ENCODE data around the gene PRRT3. TPM values are rescaled to one million over a fixed set of nuclear protein-coding genes. Genes with fewer than 3 reads are reported as not detected.

Gene PRRT3
- total and polyA plus RNA-seq, 2 of the 13 experiments (the other 11 are each of a cell fraction or from before 2014, with no cell fraction given) = 0.22 to 0.44 TPM

- TF ChIP-seq LRRFIP1 (CRISPR knock-in tag; conservative IDR thresholded peaks at IDR 0.05) = no peak
- TF ChIP-seq EEA1 (CRISPR knock-in tag; IDR thresholded peaks at IDR 0.05; ENCODE audit: borderline replicate concordance) = peak; percentile 59; the same call in 1 of the 2 replicates
- no peak for TF ChIP-seq RAD51 (IDR thresholded peaks at IDR 0.05; ENCODE audit: borderline replicate concordance)
- TF ChIP-seq ZNF205 (CRISPR knock-in tag; IDR thresholded peaks at IDR 0.05) = peak; percentile 59; the same call in 1 of the 2 replicates
- TF ChIP-seq SIX1 (CRISPR knock-in tag; IDR thresholded peaks at IDR 0.05; ENCODE audit: borderline replicate concordance) = no peak
- no peak for TF ChIP-seq ZNF326 (CRISPR knock-in tag; IDR thresholded peaks at IDR 0.05; ENCODE audit: borderline replicate concordance)
- peak; percentile 64 for TF ChIP-seq ZNF768 (CRISPR knock-in tag; IDR thresholded peaks at IDR 0.05)
- no peak for TF ChIP-seq FOXA1 (IDR thresholded peaks at IDR 0.05)
- peak; percentile 20; the same call in 1 of the 2 replicates for TF ChIP-seq FOXA1 (CRISPR knock-in tag; IDR thresholded peaks at IDR 0.05)
- TF ChIP-seq PAF1 (CRISPR knock-in tag; IDR thresholded peaks at IDR 0.05) = no peak
- 0 out of 2 replicates have a peak, but pooled peaks have one; percentile 44 for TF ChIP-seq RNF219 (CRISPR knock-in tag; IDR thresholded peaks at IDR 0.05)
- peak; percentile 71; the same call in 1 of the 2 replicates for TF ChIP-seq ZNF614 (CRISPR knock-in tag; IDR thresholded peaks at IDR 0.05; ENCODE audit: borderline replicate concordance)
- TF ChIP-seq ZNF564 (CRISPR knock-in tag; IDR thresholded peaks at IDR 0.05) = no peak
- 0 out of 2 replicates have a peak, but pooled peaks have one; percentile 9 for TF ChIP-seq DZIP1 (CRISPR knock-in tag; IDR thresholded peaks at IDR 0.05)
- peak; percentile 68; the same call in 1 of the 2 replicates for TF ChIP-seq TBP (CRISPR knock-in tag; IDR thresholded peaks at IDR 0.05)
- no peak; the same call in 1 of the 2 replicates for TF ChIP-seq ZBTB20 (CRISPR knock-in tag; IDR thresholded peaks at IDR 0.05; ENCODE audit: borderline replicate concordance, low read depth)
- TF ChIP-seq NCOA5 (CRISPR knock-in tag; IDR thresholded peaks at IDR 0.05) = no peak
- peak; percentile 83 for TF ChIP-seq UBTF (CRISPR knock-in tag; IDR thresholded peaks at IDR 0.05)
Measured at GRCh38 chr3:9946112-9947024, 5.8 kb downstream of the PRRT3 start (continued).

Measured in HepG2 (cell line).